Suprapubic skin (tissue), 4 donors: Measurements from ENCODE around the gene EPOP. TPM values are rescaled to one million over a fixed set of nuclear protein-coding genes. Genes with fewer than 3 reads are reported as not detected.
A peak's percentile ranks its signal among the peaks of the same experiment; 100 is the strongest.

Experiments
- DNase-seq, 2 donors: peaks; one replicate each; pipeline ENCODE4 v3.0.0-alpha.2; 2019; ENCODE audit warnings: low spot score in 2 of 2
- H3K27ac ChIP-seq: fragments of 200-600 bp; sonication (generic); one replicate; pipeline ENCODE4 v1.5.1; 2019
- H3K27me3 ChIP-seq: fragments of 200-600 bp; sonication (generic); one replicate; pipeline ENCODE4 v1.5.1; 2019
- H3K36me3 ChIP-seq: fragments of 200-600 bp; sonication (generic); one replicate; pipeline ENCODE4 v1.5.1; 2019
- H3K4me1 ChIP-seq: fragments of 200-600 bp; sonication (generic); one replicate; pipeline ENCODE4 v1.5.1; 2019
- H3K4me3 ChIP-seq: fragments of 200-600 bp; sonication (generic); one replicate; pipeline ENCODE4 v1.5.1; 2019; ENCODE audit warnings: mild to moderate bottlenecking
- H3K9me3 ChIP-seq: fragments of 200-600 bp; sonication (generic); one replicate; pipeline ENCODE4 v1.5.1; 2019
- CTCF ChIP-seq, 2 donors: fragments of 200-600 bp in 1 of 2; fragments of 450-650 bp in 1 of 2; sonication (generic) in 1 of 2; IDR thresholded peaks; one replicate each; pipeline ENCODE4 v1.5.1; 2016 to 2019; ENCODE audit warnings: antibody characterized with exemption in 2 of 2, mild to moderate bottlenecking in 1 of 2, moderate library complexity in 1 of 2
- EP300 ChIP-seq: sonication (generic); formaldehyde crosslinking; IDR thresholded peaks from one replicate; pipeline ENCODE4 v1.6.1; 2017; ENCODE audit warnings: antibody characterized with exemption
- POLR2A ChIP-seq, 2 donors: fragments of 450-650 bp; IDR thresholded peaks; one replicate each; pipeline ENCODE4 v1.6.1; 2017; ENCODE audit warnings: antibody characterized with exemption in 2 of 2, mild to moderate bottlenecking in 2 of 2, moderate library complexity in 2 of 2
- POLR2AphosphoS5 ChIP-seq, 3 donors: sonication (generic); formaldehyde crosslinking; IDR thresholded peaks; one replicate each; pipeline ENCODE4 v1.6.1; 2017; ENCODE audit warnings: antibody characterized with exemption in 3 of 3
- WGBS: methylation state at CpG from one replicate; pipeline ENCODE4 v1.1.5; 2018; 5-methylcytosine and 5-hydroxymethylcytosine counted together
- total RNA-seq, 4 donors: library from RNA; depleted of rRNA; stranded (reverse); fragments of >200 nt; gene quantifications; one replicate each; pipeline ENCODE4 v1.1.0, GENCODE V29; 2016

Gene EPOP
- total RNA-seq, 4 donors from 2014 or later: 0.80 to 6.1 (median 3.2) TPM

DNA sequence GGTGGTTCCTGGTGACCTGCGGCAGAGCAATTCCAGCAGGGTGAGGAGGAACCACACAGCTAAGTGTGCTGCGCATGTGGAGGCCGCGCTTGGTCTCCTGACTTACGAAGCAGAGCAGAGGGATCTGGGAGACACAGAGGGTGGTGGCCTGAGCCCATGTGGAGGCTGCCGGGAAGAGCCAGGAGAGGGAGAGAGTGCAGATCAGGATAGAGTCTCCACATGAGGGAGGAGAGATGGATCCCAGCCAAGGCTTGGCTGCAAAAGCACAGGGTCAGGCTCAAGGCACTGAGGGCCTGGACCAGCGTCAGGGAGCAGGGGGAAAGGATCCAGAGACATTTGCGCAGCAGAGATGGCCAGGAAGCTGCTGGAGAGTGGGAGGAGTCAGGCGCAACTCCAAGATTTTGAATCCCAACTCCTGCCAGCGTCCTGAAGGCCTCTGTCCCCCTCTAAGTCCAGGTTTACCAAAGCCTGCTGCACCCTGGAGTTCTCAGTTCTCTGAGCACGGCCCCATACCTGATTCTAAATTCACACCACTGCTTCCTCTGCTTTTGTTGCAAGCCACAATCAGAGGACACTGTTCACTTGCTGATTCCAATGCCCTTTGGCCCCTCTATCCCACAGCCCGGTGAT is 19.1 kb upstream of the EPOP start:
- H3K36me3 ChIP-seq: no peaks in the 10 kb centered on the region
- WGBS: 31% methylated on average over 12 of the region's 12 CpGs
- peaks cover 12% of the 10 kb centered on the region for H3K4me1 ChIP-seq
- TF ChIP-seq CTCF (IDR thresholded peaks at IDR 0.05) (no peak), POLR2A (IDR thresholded peaks at IDR 0.05) (no peak), EP300 (no peak), POLR2AphosphoS5 (IDR thresholded peaks at IDR 0.05) (no peak)
- peak overlapping the region; percentile 65 for H3K27ac ChIP-seq
- H3K9me3 ChIP-seq: no peaks in the 10 kb centered on the region
- no peak overlapping the region for H3K4me3 ChIP-seq
- DNase-seq: peak; percentile 85 to 90
- H3K27me3 ChIP-seq: no peaks in the 10 kb centered on the region

DNA sequence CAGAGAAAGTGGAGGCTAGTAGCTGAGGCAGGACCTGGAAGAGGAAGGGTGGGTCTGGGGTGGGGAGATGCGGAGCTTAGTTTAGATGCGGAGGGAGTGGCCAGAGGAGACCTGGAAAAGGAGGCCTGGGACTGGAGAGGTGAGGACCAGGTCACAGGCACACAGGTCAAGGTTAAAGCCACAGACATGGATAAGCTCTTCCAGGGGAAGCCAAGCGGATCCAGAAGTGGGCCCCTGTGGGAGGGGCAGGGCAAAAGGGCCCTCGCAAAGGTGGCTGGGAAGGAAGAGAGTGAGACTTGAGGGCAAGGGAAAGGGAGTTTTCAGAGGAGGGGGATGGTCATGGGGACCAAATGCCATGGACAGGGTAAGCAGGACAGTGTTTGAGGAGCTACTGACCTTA is 16.4 kb upstream of the EPOP start:
- no peak overlapping the region for H3K27ac ChIP-seq
- peaks cover 12% of the 10 kb centered on the region for H3K4me1 ChIP-seq
- TF ChIP-seq EP300 (no peak), CTCF (IDR thresholded peaks at IDR 0.05) (no peak), POLR2AphosphoS5 (IDR thresholded peaks at IDR 0.05) (no peak), POLR2A (IDR thresholded peaks at IDR 0.05) (no peak)
- H3K36me3 ChIP-seq: no peaks in the 10 kb centered on the region
- 93% methylated on average over 4 of the region's 4 CpGs for WGBS
- no peaks in the 10 kb centered on the region for H3K27me3 ChIP-seq
- DNase-seq: no peak
- no peaks in the 10 kb centered on the region for H3K9me3 ChIP-seq
- no peak overlapping the region for H3K4me3 ChIP-seq

DNA sequence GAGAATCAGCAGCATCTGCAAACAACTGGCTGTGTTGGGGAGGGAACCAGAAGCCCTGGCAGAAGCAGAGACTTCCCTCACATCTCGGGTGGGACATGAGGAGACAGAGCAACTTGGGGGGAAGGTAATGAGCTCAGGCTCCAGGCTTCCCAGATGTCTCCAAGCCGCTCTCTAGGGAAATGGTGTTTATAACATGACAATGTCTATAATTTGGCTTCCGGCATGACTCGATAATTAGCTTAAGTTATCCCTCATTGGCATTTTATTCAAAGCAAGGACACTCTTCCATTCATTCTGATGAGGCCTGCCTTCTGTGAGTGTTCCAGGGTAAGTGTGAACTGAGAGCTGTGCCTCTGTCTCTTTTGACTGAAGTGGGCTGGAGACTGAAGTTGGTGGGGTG is 15.6 kb upstream of the EPOP start:
- Histone ChIP-seq H3K4me1 (peaks cover 12% of the 10 kb centered on the region), H3K4me3 (no peak overlapping the region), H3K27ac (no peak overlapping the region), H3K9me3 (no peaks in the 10 kb centered on the region), H3K27me3 (no peaks in the 10 kb centered on the region), H3K36me3 (no peaks in the 10 kb centered on the region)
- TF ChIP-seq POLR2A (IDR thresholded peaks at IDR 0.05) (no peak), EP300 (no peak), POLR2AphosphoS5 (IDR thresholded peaks at IDR 0.05) (no peak), CTCF (IDR thresholded peaks at IDR 0.05) (no peak)
- WGBS: 94% methylated on average over 4 of the region's 4 CpGs
- DNase-seq: no peak

- Histone ChIP-seq H3K36me3 (no peaks in the 10 kb centered on the region), H3K27ac (no peak overlapping the region), H3K27me3 (no peaks in the 10 kb centered on the region), H3K9me3 (no peaks in the 10 kb centered on the region), H3K4me1 (no peaks in the 10 kb centered on the region), H3K4me3 (no peak overlapping the region)
- no peak for DNase-seq
- WGBS: 91% methylated on average over 5 of the region's 5 CpGs
- TF ChIP-seq POLR2A (IDR thresholded peaks at IDR 0.05) (no peak), EP300 (no peak), CTCF (IDR thresholded peaks at IDR 0.05) (no peak), POLR2AphosphoS5 (IDR thresholded peaks at IDR 0.05) (no peak)
These were observed 12.5 kb upstream of the EPOP start for GRCh38 chr17:38687286-38687685.

DNA sequence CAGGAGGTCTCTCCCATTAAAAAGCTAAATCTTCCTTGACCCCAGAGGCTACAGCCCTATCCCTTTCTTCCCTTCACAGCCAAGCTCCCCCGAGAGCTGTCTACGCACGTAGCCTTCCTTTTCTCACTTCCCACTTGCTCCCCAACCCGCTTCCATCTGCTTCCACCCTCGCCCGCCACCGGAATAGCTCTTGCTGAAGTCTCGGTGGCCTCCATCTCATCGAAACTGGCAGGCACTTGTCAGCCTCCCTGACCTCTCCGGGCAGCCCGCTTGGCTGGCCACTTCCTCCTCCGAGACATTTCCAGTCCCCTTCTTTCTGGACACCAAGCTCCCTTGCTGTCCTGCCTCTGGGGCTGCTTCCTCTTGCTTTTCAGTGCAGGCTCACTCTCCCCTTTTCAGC is 10.7 kb upstream of the EPOP start:
- TF ChIP-seq POLR2AphosphoS5 (IDR thresholded peaks at IDR 0.05) (no peak), CTCF (IDR thresholded peaks at IDR 0.05) (no peak), EP300 (no peak), POLR2A (IDR thresholded peaks at IDR 0.05) (no peak)
- DNase-seq: no peak
- H3K4me3 ChIP-seq: no peak overlapping the region
- H3K9me3 ChIP-seq: no peaks in the 10 kb centered on the region
- no peak overlapping the region for H3K27ac ChIP-seq
- H3K36me3 ChIP-seq: no peaks in the 10 kb centered on the region
- WGBS: 84% methylated on average over 12 of the region's 12 CpGs
- no peaks in the 10 kb centered on the region for H3K27me3 ChIP-seq
- no peaks in the 10 kb centered on the region for H3K4me1 ChIP-seq
